Cerebellar nuclear complex (tissue), 1 donor: ENCODE measurements around the gene ZNF521.

Source experiments
- DNase-seq, 2 experiments: peaks; one replicate each; lab custom pipeline; 2025; lab: John Stamatoyannopoulos, UW

Gene ZNF521

DNA sequence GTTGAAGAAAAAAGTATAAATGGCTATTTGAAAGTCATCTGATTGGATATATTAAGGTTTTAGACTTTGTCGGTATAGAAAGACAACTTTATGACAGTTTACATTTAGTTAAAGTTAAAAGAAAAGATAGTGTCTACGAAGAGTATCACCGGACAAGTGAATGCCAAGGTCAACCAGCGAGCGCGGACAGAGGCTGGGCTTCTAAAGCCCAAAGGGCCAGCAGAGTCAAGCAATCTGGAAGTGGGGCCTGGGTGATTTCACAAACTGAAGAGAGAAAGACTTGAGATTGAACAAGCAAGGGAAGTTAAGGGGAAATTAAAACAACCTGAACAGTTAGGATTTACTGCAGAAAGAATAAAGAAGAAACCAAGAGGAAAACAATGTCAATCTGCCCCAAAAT is 16.3 kb downstream of the ZNF521 start:
- no peak for DNase-seq

DNA sequence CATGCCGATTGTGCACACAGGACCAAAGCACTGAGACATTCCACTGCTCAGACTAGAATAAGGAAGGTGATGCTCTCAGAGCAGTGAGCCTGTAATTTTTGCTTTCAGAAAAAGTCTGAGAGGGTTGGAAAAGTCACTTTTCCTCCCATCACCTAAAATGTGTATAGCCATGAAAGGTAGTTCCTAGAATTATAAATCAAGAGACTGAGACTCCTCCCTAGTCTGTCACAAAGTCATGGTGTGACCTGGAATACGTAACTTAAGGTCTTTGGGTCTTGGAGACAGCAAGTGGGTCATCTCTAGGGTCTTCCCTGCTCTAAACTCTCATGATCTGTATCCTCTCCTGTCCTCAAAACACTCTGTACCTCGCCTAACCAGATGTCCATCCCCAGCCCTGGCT is 16.9 kb downstream of the ZNF521 start:
- no peak for DNase-seq

DNA sequence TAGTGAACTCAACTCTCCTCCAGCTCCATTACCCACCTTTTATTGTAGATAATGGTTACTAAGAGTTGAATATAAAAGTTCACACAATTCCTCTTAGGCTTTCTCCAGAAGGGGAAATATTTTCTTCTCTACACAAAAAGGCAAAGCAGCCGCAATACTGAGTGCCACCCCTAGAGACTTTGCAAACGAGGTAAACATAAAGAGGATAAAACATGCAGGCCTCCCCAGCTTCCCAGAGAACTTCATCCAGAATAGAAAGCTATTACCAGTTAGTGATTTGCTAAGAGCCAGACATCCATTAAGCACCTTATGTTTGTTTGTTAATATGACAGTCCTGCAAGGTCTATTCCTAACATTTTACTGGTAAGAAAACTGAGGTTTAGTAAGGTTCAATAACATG is 17.4 kb downstream of the ZNF521 start:
- no peak for DNase-seq

DNA sequence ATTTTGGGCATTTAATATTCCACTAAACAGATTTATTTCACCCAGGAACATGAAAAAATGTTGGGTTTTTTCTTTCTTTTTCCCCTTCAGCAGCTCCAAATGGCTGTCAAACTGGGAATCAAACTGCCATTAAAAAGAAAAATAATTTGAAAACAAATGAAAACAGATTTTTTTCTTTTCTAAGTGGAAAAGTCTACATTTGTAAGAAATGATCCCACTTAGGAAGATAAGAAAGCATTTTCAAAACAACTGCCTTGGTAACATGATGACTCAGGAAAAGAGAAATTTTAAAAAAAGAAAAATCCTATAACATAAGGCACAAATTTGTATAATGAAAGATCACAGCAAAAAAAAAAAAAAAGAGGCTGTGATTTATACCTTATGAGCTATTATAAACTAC is 20.0 kb downstream of the ZNF521 start:
- no peak for DNase-seq

DNA sequence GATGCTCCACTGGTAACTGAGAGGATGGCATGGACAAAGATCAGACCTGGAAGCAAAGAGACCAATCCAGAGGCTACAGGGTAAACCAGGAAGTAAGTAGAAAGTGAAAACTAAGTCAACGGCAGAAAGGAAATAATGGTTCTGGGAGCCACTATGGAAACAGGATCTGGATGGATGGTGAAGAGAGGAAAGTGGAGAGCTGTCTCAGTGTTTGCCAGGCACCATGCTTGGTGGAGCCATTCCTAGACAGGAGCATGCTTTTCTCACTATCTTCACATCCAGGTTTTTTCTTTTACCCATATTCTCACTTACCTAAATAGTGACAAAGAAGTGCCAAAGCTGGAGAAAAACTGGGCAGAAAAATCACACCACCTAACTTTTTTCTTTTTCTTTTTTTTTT is 22.2 kb downstream of the ZNF521 start:
- DNase-seq: no peak

DNA sequence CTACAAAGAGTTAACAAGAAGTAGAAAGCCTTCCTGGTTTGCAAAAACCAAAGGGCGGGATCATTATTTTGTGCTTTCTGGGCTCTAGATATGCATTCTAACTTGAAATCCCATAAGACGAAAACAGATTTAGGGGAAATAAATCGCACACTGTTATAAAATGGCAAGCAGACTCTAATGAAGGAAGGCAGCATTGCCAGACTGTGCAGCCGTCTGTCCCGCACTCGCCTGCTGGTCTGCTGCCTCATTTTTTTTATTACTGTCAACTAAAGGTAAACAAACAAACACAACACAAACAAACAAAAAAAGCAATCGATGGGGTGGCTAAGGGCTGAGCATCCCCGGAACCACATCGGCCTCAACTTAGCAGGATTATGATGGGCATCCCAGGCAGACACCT is 24.4 kb downstream of the ZNF521 start:
- DNase-seq: no peak

DNA sequence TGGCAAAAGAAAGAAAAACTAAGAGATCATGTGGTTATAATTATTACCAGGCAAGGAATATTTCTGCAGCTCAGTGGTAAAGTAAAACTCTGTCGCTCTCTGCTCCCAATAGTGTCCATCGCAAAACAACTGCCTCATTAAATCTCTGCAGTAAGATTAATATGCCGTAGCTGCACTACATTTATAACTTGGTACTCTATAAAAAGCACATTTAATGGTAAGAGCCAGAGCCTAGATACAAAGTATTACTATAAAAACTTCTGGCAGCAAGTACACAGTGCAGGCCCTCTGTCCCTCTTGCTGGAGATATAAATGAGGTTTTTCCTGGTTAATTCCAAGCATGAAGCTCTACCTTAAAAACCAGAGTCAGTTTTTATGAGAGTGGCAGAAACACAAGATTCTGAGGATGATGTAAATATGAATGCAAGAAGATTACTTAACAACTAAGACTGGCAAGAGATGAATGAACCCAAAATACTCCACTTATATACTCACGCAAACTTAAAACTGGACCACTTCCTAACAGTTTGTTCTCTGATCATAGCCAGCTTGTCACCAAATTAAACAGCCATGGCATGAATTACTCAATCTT is 25.5 kb downstream of the ZNF521 start:
- DNase-seq: no peak

DNA sequence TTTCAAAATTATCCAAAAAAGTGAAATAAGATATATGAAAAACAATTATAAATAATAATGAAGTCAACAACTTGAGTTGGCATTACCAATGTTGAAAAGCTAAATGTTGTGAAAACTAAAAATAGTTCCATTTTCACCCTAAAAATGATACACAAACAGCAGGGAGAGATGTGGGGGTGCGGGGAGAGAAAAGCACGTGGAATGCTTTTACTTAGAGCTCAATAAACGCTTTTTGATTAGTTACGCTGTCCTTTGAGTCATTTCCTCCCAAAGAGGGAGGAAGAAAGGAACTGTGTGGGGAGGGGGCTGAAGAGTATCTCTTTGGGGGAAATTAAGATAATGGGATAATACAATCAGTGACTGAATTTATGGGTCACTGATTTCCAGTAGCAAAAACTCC is 29.2 kb downstream of the ZNF521 start:
- no peak for DNase-seq

DNA sequence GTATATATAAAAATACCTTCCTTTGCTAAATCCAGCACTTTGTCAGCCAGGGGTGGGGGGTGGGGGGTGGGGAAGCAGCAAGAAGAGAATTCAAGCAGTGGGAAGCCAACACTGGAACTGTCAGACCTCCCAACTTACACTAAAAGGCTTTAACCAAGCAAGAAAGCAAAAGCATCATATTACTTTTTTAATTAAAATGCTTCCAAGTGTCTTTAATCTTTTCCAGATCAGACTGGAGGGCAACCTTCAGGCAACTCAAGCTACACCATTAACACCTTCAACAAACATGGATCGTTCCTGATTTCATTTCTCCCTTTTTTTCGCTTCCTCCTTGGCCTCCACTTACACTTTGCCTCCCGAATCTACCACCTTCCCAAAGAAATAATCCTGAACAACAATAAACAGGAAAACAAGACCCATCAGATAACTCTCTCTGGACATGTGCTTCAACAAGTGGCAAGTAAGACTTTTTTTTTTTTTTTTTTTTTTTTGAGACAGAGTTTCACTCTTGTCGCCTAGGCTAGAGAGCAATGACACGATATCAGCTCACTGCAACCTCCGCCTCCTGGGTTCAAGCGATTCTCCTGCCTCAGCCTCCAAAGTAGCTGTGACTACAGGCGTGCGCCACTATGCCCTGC is 35.5 kb downstream of the ZNF521 start:
- DNase-seq: no peak

DNA sequence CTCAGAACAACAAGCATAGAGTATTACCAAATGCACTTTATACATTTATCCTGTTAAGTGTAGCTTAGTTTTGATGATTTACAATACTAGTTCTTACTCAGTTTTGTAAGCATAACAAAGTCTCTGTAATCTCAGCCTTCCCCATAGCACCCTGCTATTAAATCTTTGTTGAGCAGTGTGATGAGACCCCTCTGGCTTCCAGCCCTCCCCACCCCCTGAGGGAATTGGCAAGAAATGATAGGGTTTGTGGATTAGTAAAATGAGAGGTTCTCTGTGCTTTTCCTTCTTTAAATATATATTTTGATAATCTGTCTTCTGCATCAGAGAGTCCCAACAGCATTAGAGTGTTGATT is 37.2 kb downstream of the ZNF521 start:
- DNase-seq: no peak

DNA sequence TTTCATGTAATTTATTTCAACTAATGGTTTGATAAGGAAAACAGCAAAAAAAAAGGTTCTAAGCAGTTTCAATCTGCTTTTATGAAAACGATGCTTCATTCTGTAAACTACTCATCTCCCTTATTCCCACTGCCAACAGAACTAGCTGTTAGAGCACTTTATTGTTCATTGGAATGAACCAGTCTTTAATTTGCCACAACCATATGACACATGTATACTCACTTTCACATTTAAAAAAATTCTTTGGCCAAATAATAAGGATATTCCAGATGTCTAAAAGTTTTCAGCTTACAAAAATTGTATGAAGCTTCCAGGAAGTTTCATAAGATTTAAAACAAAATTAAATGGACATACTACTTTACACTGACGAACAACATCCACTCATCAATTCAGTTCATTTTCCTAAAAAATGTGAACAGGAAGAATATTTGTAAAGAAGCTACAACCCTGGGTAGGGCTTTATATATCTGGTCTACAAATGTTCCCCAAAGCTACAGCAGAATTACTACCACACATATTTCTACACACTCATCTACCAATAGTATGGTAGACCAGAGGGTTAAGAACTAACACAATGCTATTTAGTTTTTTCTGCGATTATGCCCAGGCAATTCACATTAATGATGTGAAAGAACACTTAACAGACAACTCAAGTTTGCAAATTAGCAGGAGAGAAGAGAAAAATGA is 37.7 kb downstream of the ZNF521 start:
- DNase-seq: no peak

DNA sequence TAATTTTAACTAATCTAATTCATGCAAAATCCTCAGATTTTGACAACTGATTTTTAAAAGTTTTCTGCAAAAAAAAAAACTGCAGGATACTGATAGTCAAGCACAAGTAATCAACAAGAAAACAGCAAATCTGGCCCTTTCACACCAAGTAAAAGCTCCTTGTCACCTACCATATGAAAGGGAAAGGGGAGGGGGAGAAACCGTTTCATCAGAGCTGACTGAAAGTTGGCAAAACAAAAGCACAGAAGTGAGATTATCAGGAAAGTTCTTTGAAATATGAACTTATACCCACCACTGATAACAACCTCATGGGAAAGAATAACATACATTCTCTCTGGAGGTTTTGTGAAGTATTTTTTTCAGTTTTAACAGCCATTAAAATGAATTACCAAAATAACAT is 38.7 kb downstream of the ZNF521 start:
- no peak for DNase-seq

DNA sequence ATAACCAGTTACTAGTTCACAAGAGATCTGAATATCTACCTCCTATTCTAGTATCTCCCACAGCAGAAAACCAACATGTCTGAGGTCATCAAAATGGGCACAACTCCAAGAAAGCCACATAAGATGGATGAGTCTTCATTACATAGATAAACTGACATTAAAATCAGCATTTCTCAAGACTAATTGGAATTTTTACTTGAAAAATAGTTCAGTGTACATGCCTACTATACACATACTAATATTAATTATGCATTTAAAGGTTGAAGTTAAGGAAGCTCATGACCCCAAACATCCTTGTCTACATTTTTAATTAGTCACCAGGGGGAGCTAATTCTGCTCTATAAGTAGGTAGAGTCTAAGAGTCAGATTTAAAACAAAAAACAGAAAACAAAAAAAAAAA is 41.9 kb downstream of the ZNF521 start:
- DNase-seq: no peak

DNA sequence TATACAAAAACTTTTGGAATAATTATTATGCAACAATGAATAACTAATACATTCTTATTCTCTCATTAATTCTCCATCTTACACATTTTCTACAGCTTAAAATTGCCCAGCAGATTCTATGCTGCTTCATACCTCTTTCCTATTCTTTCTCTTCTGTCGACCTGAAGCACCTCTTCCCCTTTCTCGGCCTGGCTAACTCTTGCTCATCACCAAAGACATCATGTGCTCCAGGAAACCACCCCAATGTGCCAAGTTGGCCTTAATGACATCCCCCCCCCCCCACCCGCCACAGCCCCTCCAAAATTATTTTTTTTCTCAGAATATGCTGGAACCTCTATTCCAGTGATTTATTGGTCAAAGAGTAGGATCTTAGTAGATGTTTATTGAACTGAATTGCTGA is 43.6 kb downstream of the ZNF521 start:
- DNase-seq: no peak

DNA sequence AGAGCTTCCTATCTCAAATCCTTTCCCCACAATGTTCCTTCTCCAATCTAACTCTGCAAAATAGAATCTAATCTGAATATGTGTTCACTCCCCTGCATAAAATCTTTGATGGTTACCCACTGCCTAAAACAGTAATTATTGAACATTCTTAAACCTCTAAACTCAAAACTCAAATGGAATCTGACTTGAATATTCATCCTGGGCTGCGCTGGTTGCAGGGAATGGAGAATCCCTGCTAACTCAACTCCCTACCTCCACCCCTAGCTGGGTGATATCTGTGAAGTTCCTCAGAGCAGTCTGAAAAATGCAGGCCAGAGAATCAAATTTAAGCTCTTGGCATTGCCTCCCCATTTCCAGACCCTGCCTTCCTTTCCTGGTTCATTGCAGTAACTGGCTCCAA is 44.8 kb downstream of the ZNF521 start:
- no peak for DNase-seq

DNA sequence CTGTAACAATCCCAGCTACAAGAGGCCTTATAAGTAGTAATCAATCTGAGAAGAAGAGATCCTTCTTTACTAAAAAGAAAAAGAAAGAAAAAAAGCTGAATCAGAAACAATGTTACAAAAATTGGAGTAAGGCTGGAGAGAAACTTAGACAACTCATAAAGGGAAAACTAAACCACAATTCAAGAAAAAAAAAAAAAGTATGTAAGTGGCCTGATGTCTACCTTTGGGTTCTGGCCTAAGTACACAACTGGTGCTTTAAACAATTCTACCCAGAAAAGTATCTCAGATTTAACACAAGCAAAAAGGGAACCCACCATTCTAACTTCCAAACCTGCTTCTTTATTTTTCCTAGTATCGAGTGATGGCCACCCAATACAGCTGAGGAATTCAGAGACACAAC is 45.3 kb downstream of the ZNF521 start:
- DNase-seq: no peak

DNA sequence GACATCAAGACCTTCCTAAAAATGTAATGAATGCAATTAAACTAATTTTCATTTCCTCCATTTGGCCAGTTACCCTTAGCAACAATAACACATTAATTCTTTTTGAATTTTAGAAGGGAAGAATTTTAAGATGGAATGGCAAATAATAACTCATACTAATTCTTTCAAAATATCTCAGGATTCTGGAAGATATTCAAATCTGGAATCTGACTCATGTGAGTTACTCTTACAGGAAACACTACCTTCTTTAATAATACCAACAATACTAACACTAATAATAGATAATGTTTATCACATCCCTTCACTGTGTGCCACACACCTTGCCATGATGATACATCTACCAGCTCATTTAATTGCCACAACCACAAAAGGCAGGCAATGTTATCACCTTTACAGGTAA is 46.4 kb downstream of the ZNF521 start:
- DNase-seq: no peak

DNA sequence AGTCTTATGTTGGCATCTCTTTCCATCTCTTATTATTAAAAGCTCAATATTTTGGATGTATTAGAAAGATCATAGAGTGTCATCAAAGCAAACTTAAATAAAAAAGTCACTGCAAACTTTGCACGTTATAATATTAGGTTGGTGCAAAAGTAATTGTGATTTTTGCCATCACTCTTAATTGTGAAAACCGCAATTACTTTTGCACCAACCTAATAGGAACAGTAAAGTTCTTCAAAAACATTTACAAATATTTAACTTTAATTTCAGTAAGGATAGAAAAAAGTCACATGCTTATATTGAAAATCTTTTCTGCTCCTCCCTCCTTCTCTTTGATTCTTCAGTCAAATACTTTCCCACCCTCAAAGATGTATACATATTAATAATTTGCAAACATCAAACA is 51.5 kb downstream of the ZNF521 start:
- no peak for DNase-seq

DNA sequence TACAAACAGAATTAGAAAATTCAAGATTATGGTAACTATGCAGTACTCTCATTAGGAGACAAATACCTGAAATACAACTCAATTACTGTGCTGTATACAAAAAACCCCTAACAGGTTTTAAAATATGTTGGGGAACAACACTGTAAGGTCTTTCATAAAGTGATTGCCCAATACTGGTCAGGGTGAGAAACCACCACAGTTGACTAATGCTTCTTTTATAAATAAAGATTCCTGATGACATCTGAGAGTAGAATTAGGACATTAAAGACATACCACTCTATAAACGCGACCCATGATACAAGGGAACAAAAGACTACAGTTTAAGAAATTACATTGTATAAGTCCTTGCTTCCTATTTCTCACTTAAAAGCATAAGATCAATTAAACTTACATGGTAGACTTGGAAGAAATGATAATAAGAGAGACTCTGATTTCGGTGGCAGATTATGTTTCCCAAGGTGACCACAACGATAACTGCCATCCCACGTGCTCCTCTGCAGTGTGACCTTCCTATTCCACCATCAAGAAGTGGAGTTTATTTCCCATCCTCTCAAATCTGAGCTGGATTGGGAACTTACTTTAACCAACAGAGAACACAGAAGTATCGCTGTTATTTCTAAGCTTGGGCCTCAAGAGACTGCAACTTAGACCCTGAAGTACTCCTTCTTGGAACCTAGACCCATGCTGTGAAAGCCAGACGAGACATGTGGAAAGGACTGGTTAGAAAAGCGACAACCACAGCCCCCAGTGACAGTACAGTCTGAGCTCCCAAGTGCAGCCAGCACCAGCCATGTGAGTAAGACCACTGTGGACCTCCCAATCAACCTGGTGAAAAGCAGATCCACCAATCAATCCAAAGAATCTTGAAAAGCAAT is 52.3 kb downstream of the ZNF521 start:
- DNase-seq: no peak

DNA sequence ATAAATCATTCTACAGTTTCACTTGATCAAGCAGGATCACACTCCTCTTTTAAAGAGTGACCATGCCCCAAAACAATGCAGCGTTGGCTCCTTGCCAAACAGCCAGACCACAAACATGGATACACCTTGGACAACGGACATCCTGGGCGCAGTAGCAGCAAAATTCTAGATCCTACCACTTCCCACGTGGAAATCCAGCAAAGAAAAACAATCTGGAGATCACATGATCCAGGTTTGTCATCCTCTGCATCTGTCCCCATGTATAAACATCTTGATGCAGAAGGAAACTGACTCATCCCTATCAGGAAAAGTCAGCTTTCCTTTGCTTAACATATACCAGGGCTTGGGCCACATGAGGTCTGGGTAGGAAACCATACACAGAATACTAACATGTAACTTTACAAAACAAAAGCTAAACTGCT is 53.1 kb downstream of the ZNF521 start:
- no peak for DNase-seq

DNA sequence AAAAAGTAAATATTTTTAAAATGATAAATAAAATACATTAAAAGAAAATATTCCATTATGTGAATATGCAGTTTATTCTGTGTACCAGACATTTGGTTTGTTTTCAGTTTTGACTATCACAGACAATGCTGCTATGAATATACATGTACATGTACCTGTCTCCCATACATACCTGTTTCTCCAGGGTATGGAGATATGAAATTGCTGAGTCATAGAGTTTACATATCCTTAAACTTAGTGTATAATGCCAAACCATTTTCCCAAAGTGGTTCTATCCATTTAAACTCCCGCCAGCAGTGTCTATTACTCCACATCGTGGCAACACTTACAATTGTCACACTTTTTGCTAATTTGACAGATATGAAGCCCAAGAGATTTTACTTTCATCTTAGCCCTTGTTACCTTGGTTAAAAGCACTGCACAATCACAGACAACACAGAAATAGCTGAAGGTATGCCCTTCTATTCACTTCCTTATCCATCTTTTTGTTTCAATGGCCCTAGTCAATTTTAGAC is 56.3 kb downstream of the ZNF521 start:
- DNase-seq: no peak

DNA sequence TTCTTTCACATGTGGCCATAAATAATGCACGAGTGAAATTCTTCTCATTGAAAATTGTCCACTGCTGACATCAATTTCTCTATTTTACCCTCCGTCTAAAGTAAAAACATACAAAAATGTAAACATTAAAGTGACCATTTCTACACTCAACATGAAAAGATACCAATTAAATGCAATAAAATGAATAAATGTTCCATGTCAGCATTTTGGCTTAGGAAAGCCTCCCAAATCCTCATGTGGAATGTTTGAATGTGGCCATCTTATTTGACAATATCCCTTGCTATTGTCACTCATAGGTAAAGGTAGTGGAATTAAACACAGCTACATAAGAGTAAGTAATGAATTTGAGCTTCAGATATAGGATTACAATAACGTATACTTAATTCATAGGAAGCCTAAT is 60.8 kb downstream of the ZNF521 start:
- DNase-seq: no peak
